HCT116 (cell line): ENCODE measurements around the gene TAF5L. TPM values are rescaled to one million over a fixed set of nuclear protein-coding genes. Genes with fewer than 3 reads are reported as not detected.

Experiments
- ATAC-seq: fragments of 200-7000 bp; cut with Tn5 transposase; 2 replicates; pipeline ENCODE4 v1.9.1; 2020; ENCODE audit warnings: mild to moderate bottlenecking, moderate library complexity
- BruUV-seq: library from RNA; stranded (reverse); fragments of 400-500 nt; replicated peaks from 2 replicates; lab custom pipeline; 2021; lab: Mats Ljungman, UMichigan
- CTCF ChIA-PET: fragments of 300-600 bp; sonication (Branson Sonifier 250); formaldehyde crosslinking; loops from one replicate; lab custom pipeline; 2021; ENCODE audit warnings: antibody characterized with exemption; lab: Charles Lee
- POLR2A ChIA-PET: fragments of 300-600, 350-600 bp; sonication (Branson Sonifier 250); formaldehyde crosslinking; loops from one replicate; lab custom pipeline; 2021; ENCODE audit warnings: antibody characterized with exemption; lab: Charles Lee
- RAD21 ChIA-PET, 2 experiments: fragments of 300-600 bp; sonication (Branson Sonifier 250); formaldehyde crosslinking; loops; one replicate each; lab custom pipeline; 2023; ENCODE audit warnings: low total read pairs in 2 of 2; ENCODE audit not compliant: uncharacterized antibody in 2 of 2, unreplicated experiment in 2 of 2, low non-redundant PET in 1 of 2; lab: Charles Lee
- DNase-seq: peaks from one replicate; pipeline ENCODE4 v3.0.0-alpha.2; 2010; ENCODE audit warnings: low read depth, low spot score
- H2AFZ ChIP-seq: fragments of 200-600 bp; shearing (Covaris generic), sonication (generic); 2 replicates; pipeline ENCODE4 v1.6.1; 2017; ENCODE audit warnings: low read depth, mixed run types, mixed read lengths, antibody characterized with exemption, low read length; ENCODE audit not compliant: poor library complexity, severe bottlenecking
- H3K27ac ChIP-seq: 2 replicates; pipeline ENCODE4 v1.5.1; 2012; ENCODE audit warnings: low read depth, low read length
- H3K27me3 ChIP-seq: fragments of 200-600 bp; sonication (generic); 2 replicates; pipeline ENCODE4 v1.6.1; 2016; ENCODE audit warnings: mixed run types, low read length, mixed read lengths; ENCODE audit not compliant: insufficient read depth
- H3K36me3 ChIP-seq, 2 experiments: fragments of 200-500 bp in 1 of 2; fragments of 200-600 bp in 1 of 2; sonication (Bioruptor generic) in 1 of 2; sonication (generic) in 1 of 2; 2 replicates each; pipeline versions ENCODE4 v1.5.1 to v1.6.1; 2014 to 2016; ENCODE audit warnings: low read length in 2 of 2, inconsistent platforms in 1 of 2, mixed read lengths in 1 of 2, mixed run types in 1 of 2; ENCODE audit not compliant: insufficient read depth in 2 of 2, control insufficient read depth in 1 of 2
- H3K4me1 ChIP-seq, 2 experiments: fragments of 200-600 bp in 1 of 2; sonication (generic) in 1 of 2; 2 replicates each; pipeline versions ENCODE4 v1.5.1 to v1.6.1; 2012 to 2017; ENCODE audit warnings: low read length in 2 of 2, inconsistent platforms in 1 of 2, mild to moderate bottlenecking in 1 of 2, mixed read lengths in 1 of 2, mixed run types in 1 of 2, moderate library complexity in 1 of 2; ENCODE audit not compliant: insufficient read depth in 2 of 2, control insufficient read depth in 1 of 2
- H3K4me2 ChIP-seq: fragments of 200-600 bp; sonication (generic); 2 replicates; pipeline ENCODE4 v1.6.1; 2017; ENCODE audit warnings: mixed run types, low read length, mixed read lengths
- H3K4me3 ChIP-seq, 2 experiments: fragments of 200-600 bp in 1 of 2; sonication (generic) in 1 of 2; replicated peaks in 1 of 2; 2 replicates each; pipeline ENCODE4 v1.5.1; 2011 to 2016; ENCODE audit warnings: low read length in 2 of 2, control low read depth in 1 of 2, low read depth in 1 of 2, mild to moderate bottlenecking in 1 of 2, mixed read lengths in 1 of 2, mixed run types in 1 of 2
- H3K79me2 ChIP-seq: fragments of 200-600 bp; sonication (generic); 2 replicates; pipeline ENCODE4 v1.6.1; 2017; ENCODE audit warnings: mild to moderate bottlenecking, mixed run types, low read length, moderate library complexity, mixed read lengths; ENCODE audit not compliant: insufficient read depth
- H3K9ac ChIP-seq: fragments of 200-600 bp; sonication (generic); 2 replicates; pipeline ENCODE4 v1.6.1; 2016; ENCODE audit warnings: low read length, mixed read lengths
- H3K9me2 ChIP-seq: fragments of 200-600 bp; sonication (generic), shearing (Covaris generic); 2 replicates; pipeline ENCODE4 v1.6.1; 2017; ENCODE audit warnings: mixed run types, mild to moderate bottlenecking, moderate library complexity; ENCODE audit not compliant: insufficient read depth
- H3K9me3 ChIP-seq, 2 experiments: fragments of 200-500 bp in 1 of 2; fragments of 200-600 bp in 1 of 2; sonication (Bioruptor generic) in 1 of 2; sonication (generic) in 1 of 2; 2 replicates each; pipeline ENCODE4 v1.6.1; 2014 to 2017; ENCODE audit warnings: low read length in 2 of 2, mixed read lengths in 2 of 2, inconsistent platforms in 1 of 2, low read depth in 1 of 2, mild to moderate bottlenecking in 1 of 2, mixed run types in 1 of 2, moderate library complexity in 1 of 2; ENCODE audit not compliant: control insufficient read depth in 1 of 2, insufficient read depth in 1 of 2
- H4K20me1 ChIP-seq: fragments of 200-600 bp; sonication (generic), shearing (Covaris generic); 2 replicates; pipeline ENCODE4 v1.6.1; 2017; ENCODE audit warnings: mixed run types, mild to moderate bottlenecking, moderate library complexity; ENCODE audit not compliant: insufficient read depth
- CEBPB ChIP-seq: IDR thresholded peaks from 2 replicates; pipeline ENCODE4 v1.6.1; 2012; ENCODE audit warnings: low read depth
- EZH2 ChIP-seq: fragments of 200-600 bp; sonication (generic); IDR thresholded peaks from 2 replicates; pipeline ENCODE4 v1.6.1; 2017; ENCODE audit warnings: antibody characterized with exemption, mixed run types
- POLR2A ChIP-seq: IDR thresholded peaks from 2 replicates; pipeline ENCODE4 v1.7.0; 2011; ENCODE audit warnings: borderline replicate concordance; ENCODE audit not compliant: insufficient read depth, insufficient read length; ENCODE audit errors: extremely low read depth
- RAD21 ChIP-seq: IDR thresholded peaks from 2 replicates; pipeline ENCODE4 v1.6.1; 2012; ENCODE audit warnings: low read depth, mild to moderate bottlenecking
- SIN3A ChIP-seq: IDR thresholded peaks from 2 replicates; pipeline ENCODE4 v1.6.1; 2012; ENCODE audit warnings: low read depth
- TCF7L2 ChIP-seq: IDR thresholded peaks from 2 replicates; pipeline ENCODE4 v1.7.0; 2011; ENCODE audit warnings: borderline replicate concordance, inconsistent platforms; ENCODE audit not compliant: insufficient read depth, insufficient read length; ENCODE audit errors: extremely low read depth
- YY1 ChIP-seq: IDR thresholded peaks from 2 replicates; pipeline ENCODE4 v1.6.1; 2011; ENCODE audit warnings: low read length, low read depth, moderate library complexity, mild to moderate bottlenecking; ENCODE audit not compliant: insufficient replicate concordance; ENCODE audit errors: extremely low read depth
- ZFX ChIP-seq: fragments of 450-650 bp; IDR thresholded peaks from 2 replicates; pipeline ENCODE4 v1.6.1; 2017
- ZNF274 ChIP-seq: fragments of 200-500 bp; sonication (Bioruptor generic); IDR thresholded peaks from 2 replicates; pipeline ENCODE4 v1.6.1; 2014; ENCODE audit warnings: mild to moderate bottlenecking, low read depth, low read length, inconsistent platforms
- intact Hi-C: fragments of 100-400 bp; cut with micrococcal nuclease; formaldehyde crosslinking; loops from 2 replicates; pipeline ENCODE4 v1.10.0; 2022
- total RNA-seq: library from RNA; stranded (reverse); gene quantifications from one replicate; pipeline ENCODE4 v1.2.1, GENCODE V29; 2021; ENCODE audit not compliant: unreplicated experiment
- TF ChIP-seq, protein P1 (sequence below): IDR thresholded peaks from 2 replicates; pipeline ENCODE4 v1.6.1; 2011; ENCODE audit warnings: mild to moderate bottlenecking, low read length, moderate library complexity; ENCODE audit not compliant: insufficient replicate concordance; ENCODE audit errors: extremely low read depth
- TF ChIP-seq, protein P2 (sequence below): IDR thresholded peaks from 2 replicates; pipeline ENCODE4 v1.6.1; 2012

TAF5L gene
- total RNA-seq, 1 experiment from 2014 or later: 22.4 TPM

DNA sequence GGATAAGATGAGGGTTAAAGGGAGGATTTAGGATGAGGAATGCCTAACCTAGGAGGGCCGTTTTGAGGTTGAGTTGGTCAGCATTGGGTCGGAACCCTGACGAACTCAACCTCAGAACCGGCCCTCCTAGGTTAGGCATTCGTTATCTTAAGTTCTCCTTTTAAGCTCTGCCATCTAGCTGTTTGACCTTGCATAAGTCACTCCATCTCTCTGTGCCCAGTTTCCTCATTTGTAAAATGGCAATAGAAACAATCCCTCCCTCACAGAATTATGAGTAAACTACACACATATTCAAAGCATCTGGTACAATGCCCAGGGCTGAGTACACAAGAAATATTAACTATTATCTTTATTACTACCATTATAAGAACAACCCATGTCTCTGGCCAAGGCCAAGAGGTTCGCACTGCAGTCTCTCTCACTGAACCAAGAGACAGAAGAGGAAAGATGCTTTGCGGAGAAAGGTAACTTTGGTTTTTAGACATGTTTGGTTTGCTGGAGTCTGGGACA, 72.2 kb downstream of the TAF5L start:
- H3K4me3 ChIP-seq: no peak overlapping the region
- ChIA-PET POLR2A (no interaction called here), RAD21 (no interaction called here), CTCF (no interaction called here)
- DNase-seq (no peak), ATAC-seq (no peak)
- intact Hi-C loops: no loop called here
- peaks cover 4 to 15% of the 10 kb centered on the region in 2 experiments; a peak in 3 of 4 replicates for H3K4me1 ChIP-seq
- H3K9ac ChIP-seq: no peak overlapping the region
- no peaks in the 10 kb centered on the region for H3K36me3 ChIP-seq
- no peak overlapping the region for H3K27ac ChIP-seq
- no TSS peak for BruUV-seq
- no peak overlapping the region for H3K4me2 ChIP-seq
- peaks cover 45% of the 10 kb centered on the region for H3K79me2 ChIP-seq
- H3K9me2 ChIP-seq: no peaks in the 10 kb centered on the region
- TF ChIP-seq TCF7L2: no peak
- no peak overlapping the region for H2AFZ ChIP-seq
- H3K9me3 ChIP-seq: no peaks in the 10 kb centered on the region
- no peaks in the 10 kb centered on the region for H4K20me1 ChIP-seq
- H3K27me3 ChIP-seq: no peaks in the 10 kb centered on the region

DNA sequence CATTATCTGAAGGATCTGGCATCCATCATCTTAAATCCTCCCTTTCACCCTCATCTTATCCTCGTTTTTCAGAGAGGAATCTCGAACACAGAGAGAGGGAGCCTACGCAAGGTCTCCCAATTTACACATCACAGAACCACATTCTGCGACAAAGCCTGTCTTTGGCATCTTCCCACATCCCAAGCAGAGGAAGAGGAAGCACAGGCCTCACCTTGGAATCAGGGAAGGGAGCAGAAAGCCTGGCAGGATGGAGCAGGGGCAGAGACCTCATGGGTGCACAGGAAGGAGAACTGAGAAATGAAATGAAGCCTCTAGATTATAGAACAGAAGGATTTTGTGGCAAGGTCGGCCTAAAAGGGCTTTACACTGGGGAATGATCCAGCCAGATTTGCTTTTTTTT, 73.2 kb downstream of the TAF5L start:
- Histone ChIP-seq H3K9me3 (no peaks in the 10 kb centered on the region), H3K4me1 (peaks cover 4 to 15% of the 10 kb centered on the region in 2 experiments; a peak in 3 of 4 replicates), H3K4me2 (no peak overlapping the region), H3K4me3 (no peak overlapping the region), H3K36me3 (peaks cover under 1% of the 10 kb centered on the region in 2 experiments; a peak in 1 of 4 replicates), H3K27ac (no peak overlapping the region), H3K9me2 (no peaks in the 10 kb centered on the region), H4K20me1 (no peaks in the 10 kb centered on the region), H2AFZ (no peak overlapping the region), H3K27me3 (no peaks in the 10 kb centered on the region), H3K79me2 (peaks cover 43% of the 10 kb centered on the region), H3K9ac (no peak overlapping the region)
- ChIA-PET POLR2A (no interaction called here), CTCF (no interaction called here), RAD21 (no interaction called here)
- no TSS peak for BruUV-seq
- intact Hi-C loops: no loop called here
- DNase-seq (no peak), ATAC-seq (no peak)
- TF ChIP-seq ZNF274 (no peak), SIN3A (no peak), YY1 (no peak), POLR2A (no peak), EZH2 (no peak), CEBPB (no peak), ZFX (no peak), RAD21 (no peak)
- TF ChIP-seq, protein P1, sequence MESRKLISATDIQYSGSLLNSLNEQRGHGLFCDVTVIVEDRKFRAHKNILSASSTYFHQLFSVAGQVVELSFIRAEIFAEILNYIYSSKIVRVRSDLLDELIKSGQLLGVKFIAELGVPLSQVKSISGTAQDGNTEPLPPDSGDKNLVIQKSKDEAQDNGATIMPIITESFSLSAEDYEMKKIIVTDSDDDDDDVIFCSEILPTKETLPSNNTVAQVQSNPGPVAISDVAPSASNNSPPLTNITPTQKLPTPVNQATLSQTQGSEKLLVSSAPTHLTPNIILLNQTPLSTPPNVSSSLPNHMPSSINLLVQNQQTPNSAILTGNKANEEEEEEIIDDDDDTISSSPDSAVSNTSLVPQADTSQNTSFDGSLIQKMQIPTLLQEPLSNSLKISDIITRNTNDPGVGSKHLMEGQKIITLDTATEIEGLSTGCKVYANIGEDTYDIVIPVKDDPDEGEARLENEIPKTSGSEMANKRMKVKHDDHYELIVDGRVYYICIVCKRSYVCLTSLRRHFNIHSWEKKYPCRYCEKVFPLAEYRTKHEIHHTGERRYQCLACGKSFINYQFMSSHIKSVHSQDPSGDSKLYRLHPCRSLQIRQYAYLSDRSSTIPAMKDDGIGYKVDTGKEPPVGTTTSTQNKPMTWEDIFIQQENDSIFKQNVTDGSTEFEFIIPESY: no peak
- TF ChIP-seq, protein P2, sequence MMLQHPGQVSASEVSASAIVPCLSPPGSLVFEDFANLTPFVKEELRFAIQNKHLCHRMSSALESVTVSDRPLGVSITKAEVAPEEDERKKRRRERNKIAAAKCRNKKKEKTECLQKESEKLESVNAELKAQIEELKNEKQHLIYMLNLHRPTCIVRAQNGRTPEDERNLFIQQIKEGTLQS: no peak
